Neutrophil (primary cell): ENCODE measurements around the gene GBP3.
"Not testable (repeated sequence)": the region's sequence is repeated elsewhere in the genome, so short reads cannot be mapped to it uniquely, and the experiment has no call there.

ENCODE experiments used
- H3K27ac ChIP-seq: fragments of 200-600 bp; sonication (generic); 2 replicates; pipeline ENCODE4 v1.5.1; 2016; ENCODE audit warnings: mild to moderate bottlenecking, moderate library complexity
- H3K27me3 ChIP-seq: fragments of 200-600 bp; sonication (generic); 2 replicates; pipeline ENCODE4 v1.6.0; 2016; ENCODE audit warnings: mild to moderate bottlenecking
- H3K36me3 ChIP-seq: fragments of 200-600 bp; sonication (generic); 2 replicates; pipeline ENCODE4 v1.5.1; 2017
- H3K4me1 ChIP-seq, 2 experiments: fragments of 200-600 bp in 1 of 2; sonication (generic) in 1 of 2; 1 replicate in 1 of 2; 2 replicates in 1 of 2; pipeline versions ENCODE4 v1.5.1 to v1.6.1; 2013 to 2016; ENCODE audit warnings: low read depth in 1 of 2, low read length in 1 of 2, mild to moderate bottlenecking in 1 of 2, moderate library complexity in 1 of 2; ENCODE audit not compliant: control insufficient read depth in 1 of 2, insufficient read depth in 1 of 2
- H3K4me3 ChIP-seq, 2 experiments: fragments of 200-600 bp in 1 of 2; sonication (generic) in 1 of 2; 1 replicate in 1 of 2; 2 replicates in 1 of 2; pipeline ENCODE4 v1.5.1; 2013 to 2016; ENCODE audit warnings: low read depth in 1 of 2, low read length in 1 of 2, mild to moderate bottlenecking in 1 of 2, moderate library complexity in 1 of 2
- H3K9me3 ChIP-seq: fragments of 200-600 bp; sonication (generic); 2 replicates; pipeline ENCODE4 v1.5.1; 2016
- CTCF ChIP-seq: fragments of 200-600 bp; sonication (generic); IDR thresholded peaks from 2 replicates; pipeline ENCODE4 v1.5.1; 2016; ENCODE audit warnings: antibody characterized with exemption

GBP3 gene

GRCh38 chr1:88985032-88985431 lies 37.6 kb downstream of the GBP3 start:
- Histone ChIP-seq H3K9me3 (no peaks in the 10 kb centered on the region), H3K36me3 (peaks cover 30% of the 10 kb centered on the region), H3K4me3 (no peak overlapping the region), H3K4me1 (peaks cover 26 to 34% of the 10 kb centered on the region in 2 experiments), H3K27ac (no peak overlapping the region), H3K27me3 (no peaks in the 10 kb centered on the region)
- TF ChIP-seq CTCF, result no peak

GRCh38 chr1:88984569-88984968 lies 38.1 kb downstream of the GBP3 start:
- H3K27me3 ChIP-seq, result no peaks in the 10 kb centered on the region
- H3K27ac ChIP-seq, result peak overlapping the region; percentile 62
- H3K36me3 ChIP-seq, result peaks cover 30% of the 10 kb centered on the region
- H3K9me3 ChIP-seq, result no peaks in the 10 kb centered on the region
- peaks cover 21 to 29% of the 10 kb centered on the region in 2 experiments for H3K4me1 ChIP-seq
- no peak overlapping the region for H3K4me3 ChIP-seq
- no peak for TF ChIP-seq CTCF

- Histone ChIP-seq H3K36me3 (peaks cover 30% of the 10 kb centered on the region), H3K27ac (peak overlapping the region; percentile 62), H3K9me3 (no peaks in the 10 kb centered on the region), H3K4me3 (peak overlapping the region in 1 of 2 experiments; percentile 1), H3K27me3 (no peaks in the 10 kb centered on the region), H3K4me1 (peaks cover 19 to 26% of the 10 kb centered on the region in 2 experiments)
- TF ChIP-seq CTCF, result peak; percentile 73
These were observed 38.7 kb downstream of the GBP3 start for GRCh38 chr1:88983791-88984559.

- Histone ChIP-seq H3K27ac (peak overlapping the region; percentile 52), H3K4me3 (no peak overlapping the region), H3K27me3 (no peaks in the 10 kb centered on the region), H3K9me3 (no peaks in the 10 kb centered on the region), H3K4me1 (peaks cover 19 to 26% of the 10 kb centered on the region in 2 experiments), H3K36me3 (peaks cover 25% of the 10 kb centered on the region)
- no peak for TF ChIP-seq CTCF
These were observed 40.6 kb downstream of the GBP3 start for GRCh38 chr1:88982055-88982454.

GRCh38 chr1:88981506-88981905 lies 41.2 kb downstream of the GBP3 start:
- not testable (repeated sequence) for H3K27me3 ChIP-seq, H3K9me3 ChIP-seq, H3K4me3 ChIP-seq
- H3K27ac ChIP-seq, result peak overlapping the region; percentile 52
- peaks cover 19 to 26% of the 10 kb centered on the region in 2 experiments for H3K4me1 ChIP-seq
- peaks cover 20% of the 10 kb centered on the region for H3K36me3 ChIP-seq

- no peak overlapping the region for H3K4me3 ChIP-seq
- H3K9me3 ChIP-seq, result no peaks in the 10 kb centered on the region
- peaks cover 19 to 26% of the 10 kb centered on the region in 2 experiments for H3K4me1 ChIP-seq
- H3K27ac ChIP-seq, result peak overlapping the region; percentile 52
- H3K36me3 ChIP-seq, result peaks cover 15% of the 10 kb centered on the region
- H3K27me3 ChIP-seq, result no peaks in the 10 kb centered on the region
- no peak for TF ChIP-seq CTCF
These were observed 41.8 kb downstream of the GBP3 start for GRCh38 chr1:88980870-88981269.
